A673 (cell line): ENCODE measurements around the gene RAB8B. TPM values are rescaled to one million over a fixed set of nuclear protein-coding genes. Genes with fewer than 3 reads are reported as not detected.

Source experiments
- BruUV-seq: library from RNA; stranded (reverse); fragments of 400-500 nt; replicated peaks from 2 replicates; lab custom pipeline; 2021; lab: Mats Ljungman, UMichigan
- CTCF ChIA-PET: fragments of 300-600 bp; sonication (Branson Sonifier 250); formaldehyde crosslinking; loops from one replicate; lab custom pipeline; 2022; ENCODE audit warnings: antibody characterized with exemption; lab: Charles Lee
- POLR2A ChIA-PET: fragments of 300-600 bp; sonication (Branson Sonifier 250); formaldehyde crosslinking; loops from one replicate; lab custom pipeline; 2022; ENCODE audit warnings: antibody characterized with exemption; ENCODE audit not compliant: low non-redundant PET; lab: Charles Lee
- DNase-seq: peaks from one replicate; pipeline ENCODE4 v3.0.0-alpha.2; 2015; ENCODE audit warnings: low spot score
- H3K27ac ChIP-seq: fragments of 200-600 bp; sonication (generic); 2 replicates; pipeline ENCODE4 v1.5.1; 2016; ENCODE audit warnings: mixed run types, low read depth, mild to moderate bottlenecking, mixed read lengths, antibody characterized with exemption, low read length; ENCODE audit not compliant: poor library complexity, severe bottlenecking
- H3K27me3 ChIP-seq: fragments of 200-600 bp; sonication (generic); replicated peaks from 2 replicates; pipeline ENCODE4 v1.6.1; 2017; ENCODE audit warnings: mixed run types, low read depth, mild to moderate bottlenecking, mixed read lengths, antibody characterized with exemption, low read length; ENCODE audit not compliant: insufficient read depth, poor library complexity
- H3K36me3 ChIP-seq: fragments of 200-600 bp; sonication (generic); 2 replicates; pipeline ENCODE4 v1.6.1; 2016; ENCODE audit warnings: mixed run types, mild to moderate bottlenecking, mixed read lengths, antibody characterized with exemption, low read length; ENCODE audit not compliant: insufficient read depth, poor library complexity, severe bottlenecking
- H3K4me1 ChIP-seq: fragments of 200-600 bp; sonication (generic); 2 replicates; pipeline ENCODE4 v1.6.1; 2017; ENCODE audit warnings: mixed run types, mild to moderate bottlenecking, mixed read lengths, antibody characterized with exemption, low read length; ENCODE audit not compliant: insufficient read depth, poor library complexity, severe bottlenecking
- H3K4me3 ChIP-seq: fragments of 200-600 bp; sonication (generic); 2 replicates; pipeline ENCODE4 v1.5.1; 2016; ENCODE audit warnings: low read depth, mixed run types, mild to moderate bottlenecking, mixed read lengths, low read length; ENCODE audit not compliant: poor library complexity, severe bottlenecking
- H3K9me3 ChIP-seq: fragments of 200-600 bp; sonication (generic); 2 replicates; pipeline ENCODE4 v1.6.1; 2016; ENCODE audit warnings: mixed run types, low read depth, mild to moderate bottlenecking, mixed read lengths, antibody characterized with exemption, low read length; ENCODE audit not compliant: poor library complexity, severe bottlenecking
- CTCF ChIP-seq: fragments of 300-800, 200-600 bp; sonication (generic); conservative IDR thresholded peaks from 2 replicates; pipeline ENCODE4 v1.5.1; 2017; ENCODE audit warnings: low read depth, mild to moderate bottlenecking, antibody characterized with exemption, low read length, moderate library complexity, mixed read lengths
- EZH2 ChIP-seq: fragments of 200-600 bp; sonication (generic); IDR thresholded peaks from 2 replicates; pipeline ENCODE4 v1.6.1; 2017; ENCODE audit warnings: borderline replicate concordance, low read depth, mild to moderate bottlenecking, mixed read lengths, antibody characterized with exemption, low read length; ENCODE audit not compliant: poor library complexity, severe bottlenecking
- intact Hi-C: fragments of 100-400 bp; cut with micrococcal nuclease; formaldehyde crosslinking; loops from one replicate; pipeline ENCODE4 v1.10.0; 2022; ENCODE audit not compliant: unreplicated experiment
- total RNA-seq: library from RNA; stranded (reverse); gene quantifications from 2 replicates; pipeline ENCODE4 v1.2.3, GENCODE V29; 2021

Gene RAB8B
- total RNA-seq, 1 experiment from 2014 or later, result 29.1 TPM

- Histone ChIP-seq H3K36me3 (no peaks in the 10 kb centered on the region), H3K9me3 (no peaks in the 10 kb centered on the region), H3K27ac (peak overlapping the region; percentile 72), H3K4me3 (no peak overlapping the region), H3K4me1 (peaks cover 40% of the 10 kb centered on the region), H3K27me3 (no peaks in the 10 kb centered on the region)
- CTCF ChIA-PET, result no interaction called here
- intact Hi-C loops, result no loop called here
- POLR2A ChIA-PET, result no interaction called here
- BruUV-seq, result no TSS peak
- DNase-seq, result peak; percentile 56
- TF ChIP-seq CTCF (no peak), EZH2 (no peak)
Observed at GRCh38 chr15:63212050-63213004, 22.9 kb downstream of the RAB8B start.

GRCh38 chr15:63218100-63218808 is 28.8 kb downstream of the RAB8B start:
- intact Hi-C loops, result no loop called here
- TF ChIP-seq EZH2 (no peak), CTCF (no peak)
- Histone ChIP-seq H3K36me3 (no peaks in the 10 kb centered on the region), H3K4me1 (peaks cover 11% of the 10 kb centered on the region), H3K27ac (no peak overlapping the region), H3K27me3 (no peaks in the 10 kb centered on the region), H3K4me3 (no peak overlapping the region), H3K9me3 (no peaks in the 10 kb centered on the region)
- ChIA-PET CTCF (no interaction called here), POLR2A (no interaction called here)
- no TSS peak for BruUV-seq
- no peak for DNase-seq

DNA sequence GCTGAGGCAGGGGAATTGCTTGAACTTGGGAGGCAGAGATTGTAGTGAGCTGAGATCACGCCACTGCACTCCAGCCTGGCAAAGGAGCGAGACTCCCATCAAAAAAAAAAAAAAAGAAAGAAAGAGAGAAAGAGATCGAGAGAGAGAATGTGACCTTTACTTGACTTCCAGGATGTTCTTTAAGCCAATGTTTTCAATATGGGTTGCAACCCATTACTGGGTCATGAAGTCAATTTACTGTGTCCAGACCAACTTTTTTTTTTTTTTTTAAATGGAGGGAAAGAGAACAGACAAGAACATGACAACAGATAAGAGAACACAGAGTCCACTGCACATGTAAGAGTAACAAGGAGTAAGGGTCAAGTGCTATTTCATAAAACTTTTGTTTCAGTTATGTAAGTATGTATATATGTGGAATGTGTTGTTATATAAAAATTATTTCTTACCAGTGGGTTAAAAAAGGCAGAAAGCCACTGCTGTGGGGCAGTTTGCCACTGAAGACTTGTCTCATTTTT is 29.8 kb downstream of the RAB8B start:
- no peak overlapping the region for H3K4me3 ChIP-seq
- peaks cover 6% of the 10 kb centered on the region for H3K4me1 ChIP-seq
- intact Hi-C loops, result no loop called here
- H3K9me3 ChIP-seq, result no peaks in the 10 kb centered on the region
- POLR2A ChIA-PET, result no interaction called here
- H3K27ac ChIP-seq, result no peak overlapping the region
- no peak for DNase-seq
- H3K27me3 ChIP-seq, result no peaks in the 10 kb centered on the region
- TF ChIP-seq CTCF (no peak), EZH2 (no peak)
- BruUV-seq, result no TSS peak
- H3K36me3 ChIP-seq, result no peaks in the 10 kb centered on the region
- CTCF ChIA-PET, result no interaction called here
